ENCODE results near the gene PSG4.
"Not testable (repeated sequence)": the region's sequence is repeated elsewhere in the genome, so short reads cannot be mapped to it uniquely, and the experiment has no call there.

The PSG4 gene

DNA sequence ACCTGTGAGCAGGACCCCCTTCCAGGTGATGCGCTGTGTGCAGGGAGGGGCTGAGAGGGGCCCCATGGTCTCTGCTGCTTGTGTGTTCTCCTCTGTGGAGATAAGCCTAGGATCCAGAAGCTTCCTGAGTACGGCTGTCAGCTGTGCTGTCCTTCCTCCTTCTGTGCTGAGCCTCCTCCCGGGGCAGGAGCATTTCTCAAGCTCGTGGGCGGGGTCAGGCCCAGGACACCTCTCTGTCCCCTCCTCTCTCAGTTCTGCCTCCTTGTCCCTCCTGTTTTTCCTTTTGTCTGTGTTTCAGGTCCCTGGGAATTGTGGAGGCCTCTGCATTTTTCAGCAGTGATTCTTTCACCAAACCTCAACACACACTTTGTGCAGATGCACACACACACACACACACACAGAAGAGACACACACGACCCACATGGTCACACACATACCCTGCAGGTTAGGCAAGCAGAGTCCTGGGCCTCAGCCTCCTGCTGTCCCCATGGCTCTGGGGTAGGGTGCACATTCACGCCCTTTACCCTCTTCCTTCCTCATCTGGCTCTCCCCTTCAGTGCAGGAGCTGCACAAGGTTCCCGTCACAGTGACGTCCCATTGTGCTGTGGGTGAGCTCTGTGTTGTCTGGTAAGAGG, at the start of gene PSG4:
PSG4 (minus strand) TSS at position 168 of the 635 bp plus-strand sequence; CDS start at position 66, 102 bp downstream.
- not testable (repeated sequence) for DNase-seq

DNA sequence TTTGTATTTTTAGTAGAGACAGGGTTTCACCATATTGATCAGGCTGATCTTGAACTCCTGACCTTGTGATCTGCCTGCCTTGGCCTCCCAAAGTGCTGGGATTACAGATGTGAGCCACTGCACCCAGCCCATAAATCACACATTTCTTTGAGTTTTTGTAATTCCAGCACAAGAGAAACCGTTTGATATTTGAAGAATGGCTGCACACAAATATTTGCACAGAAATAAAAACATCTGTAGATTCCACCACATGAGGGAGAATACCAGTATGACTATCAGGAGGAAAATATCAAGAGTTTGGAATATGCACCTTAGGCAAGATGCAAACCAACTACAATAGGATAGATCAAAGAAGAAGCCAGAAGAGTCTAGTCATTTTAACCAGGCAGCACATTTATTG, 46.0 kb upstream of the PSG4 start:
- not testable (repeated sequence) for DNase-seq

DNA sequence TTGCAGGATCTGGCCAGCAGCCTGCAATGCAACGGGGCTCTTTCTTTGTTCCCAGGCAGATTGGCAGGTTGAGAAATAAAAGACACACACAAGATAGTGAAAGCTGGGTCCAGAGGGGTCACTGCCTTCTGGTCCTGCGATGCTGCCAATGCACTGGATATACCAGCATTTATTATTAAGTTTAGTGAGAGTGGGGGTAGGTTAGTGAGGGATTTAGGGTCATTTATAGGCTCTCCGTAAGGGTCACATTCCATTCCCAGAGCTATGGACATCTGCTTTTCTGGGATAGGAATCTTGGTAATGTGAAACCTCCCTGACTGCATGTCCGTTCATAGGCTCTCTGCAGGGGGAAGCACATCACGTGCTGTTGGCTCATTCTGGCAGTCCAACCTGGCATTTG, 44.9 kb upstream of the PSG4 start:
- not testable (repeated sequence) for DNase-seq

DNA sequence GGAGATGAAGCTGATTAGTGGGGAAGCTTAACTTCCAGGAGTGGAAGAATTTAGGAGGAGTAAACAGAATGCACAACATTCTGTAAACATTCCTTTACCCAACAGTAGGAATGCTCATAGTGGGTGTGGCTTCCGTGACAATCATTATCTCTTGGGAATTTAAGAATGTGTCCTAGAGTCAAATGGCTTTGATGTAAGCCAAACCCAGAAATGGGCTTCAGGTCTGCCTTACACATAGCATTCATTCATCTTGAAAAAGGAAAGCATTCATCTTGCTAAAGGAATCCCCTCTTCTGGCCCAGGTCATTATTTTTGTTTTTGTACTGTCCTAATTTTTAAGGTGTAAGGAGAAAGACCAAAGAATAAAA, 43.2 kb upstream of the PSG4 start:
- DNase-seq: not testable (repeated sequence)

DNA sequence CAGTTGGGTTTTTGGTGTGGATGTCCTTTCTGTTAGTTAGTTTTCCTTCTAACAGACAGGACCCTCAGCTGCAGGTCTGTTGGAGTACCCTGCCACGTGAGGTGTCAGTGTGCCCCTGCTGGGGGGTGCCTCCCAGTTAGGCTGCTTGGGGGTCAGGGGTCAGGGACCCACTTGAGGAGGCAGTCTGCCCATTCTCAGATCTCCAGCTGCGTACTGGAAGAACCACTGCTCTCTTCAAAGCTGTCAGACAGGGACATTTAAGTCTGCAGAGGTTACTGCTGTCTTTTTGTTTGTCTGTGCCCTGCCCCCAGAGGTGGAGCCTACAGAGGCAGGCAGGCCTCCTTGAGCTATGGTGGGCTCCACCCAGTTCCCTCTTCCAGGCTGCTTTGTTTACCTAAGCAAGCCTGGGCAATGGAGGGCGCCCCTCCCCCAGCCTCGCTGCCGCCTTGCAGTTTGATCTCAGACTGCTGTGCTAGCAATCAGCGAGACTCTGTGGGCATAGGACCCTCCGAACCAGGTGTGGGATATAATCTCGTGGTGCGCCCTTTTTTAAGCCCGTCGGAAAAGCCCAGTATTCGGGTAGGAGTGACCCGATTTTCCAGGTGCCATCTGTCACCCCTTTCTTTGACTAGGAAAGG, 41.9 kb upstream of the PSG4 start:
- DNase-seq: not testable (repeated sequence)

DNA sequence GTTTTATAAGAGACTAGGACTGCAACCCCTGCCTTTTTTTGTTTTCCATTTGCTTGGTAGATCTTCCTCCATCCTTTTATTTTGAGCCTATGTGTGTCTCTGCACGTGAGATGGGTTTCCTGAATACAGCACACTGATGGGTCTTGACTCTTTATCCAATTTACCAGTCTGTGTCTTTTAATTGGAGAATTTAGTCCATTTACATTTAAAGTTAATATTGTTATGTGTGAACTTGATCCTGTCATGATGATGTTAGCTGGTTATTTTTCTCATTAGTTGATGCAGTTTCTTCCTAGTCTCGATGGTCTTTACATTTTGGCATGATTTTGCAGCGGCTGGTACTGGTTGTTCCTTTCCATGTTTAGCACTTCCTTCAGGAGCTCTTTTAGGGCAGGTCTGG, 40.4 kb upstream of the PSG4 start:
- DNase-seq: not testable (repeated sequence)

DNA sequence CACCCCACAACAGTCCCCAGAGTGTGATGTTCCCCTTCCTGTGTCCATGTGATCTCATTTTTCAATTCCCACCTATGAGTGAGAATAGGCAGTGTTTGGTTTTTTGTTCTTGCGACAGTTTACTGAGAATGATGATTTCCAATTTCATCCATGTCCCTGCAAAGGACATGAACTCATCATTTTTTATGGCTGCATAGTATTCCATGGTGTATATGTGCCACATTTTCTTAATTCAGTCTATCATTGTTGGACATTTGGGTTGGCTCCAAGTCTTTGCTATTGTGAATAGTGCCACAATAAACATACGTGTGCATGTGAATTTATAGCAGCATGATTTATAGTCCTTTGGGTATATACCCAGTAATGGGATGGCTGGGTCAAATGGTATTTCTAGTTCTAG, 36.8 kb upstream of the PSG4 start:
- not testable (repeated sequence) for DNase-seq

DNA sequence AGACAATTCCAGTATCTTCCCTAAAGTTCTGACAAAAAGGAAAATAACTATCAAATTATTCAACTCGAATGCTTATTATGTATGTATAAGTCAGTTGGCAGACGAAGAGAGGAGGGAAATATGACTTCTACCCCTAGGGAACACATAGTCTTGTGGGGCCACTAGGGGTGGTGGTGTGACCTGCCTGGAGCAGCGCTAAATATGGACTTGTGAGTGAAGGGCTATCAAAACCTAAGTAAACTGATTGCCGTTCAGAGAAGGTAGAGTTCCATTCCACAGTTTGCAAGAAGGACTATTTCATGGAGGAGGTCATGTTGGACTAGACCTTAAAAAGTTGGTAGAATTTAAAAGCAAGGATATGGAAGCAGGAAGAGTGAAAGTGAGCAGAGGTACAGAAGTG, 32.8 kb upstream of the PSG4 start:
- DNase-seq: not testable (repeated sequence)

DNA sequence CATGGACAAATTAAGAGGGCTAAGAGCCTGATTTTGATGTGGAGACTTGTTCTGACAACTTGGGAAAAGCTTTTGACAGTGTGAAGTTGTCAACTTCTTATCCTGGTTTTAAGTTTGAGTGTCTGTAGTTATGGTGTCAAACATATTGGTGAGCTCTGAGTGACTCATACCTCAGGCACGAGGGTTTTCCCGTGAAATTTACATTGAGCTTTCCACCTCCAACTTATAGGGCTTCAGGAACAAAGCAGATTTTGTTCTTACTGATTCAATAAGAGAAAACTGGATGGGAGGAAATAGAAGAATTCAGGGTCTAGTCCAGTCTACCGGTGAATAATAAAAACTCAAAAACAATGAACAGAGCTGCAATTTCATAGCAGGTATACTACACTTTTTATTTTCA, 30.2 kb upstream of the PSG4 start:
- not testable (repeated sequence) for DNase-seq

DNA sequence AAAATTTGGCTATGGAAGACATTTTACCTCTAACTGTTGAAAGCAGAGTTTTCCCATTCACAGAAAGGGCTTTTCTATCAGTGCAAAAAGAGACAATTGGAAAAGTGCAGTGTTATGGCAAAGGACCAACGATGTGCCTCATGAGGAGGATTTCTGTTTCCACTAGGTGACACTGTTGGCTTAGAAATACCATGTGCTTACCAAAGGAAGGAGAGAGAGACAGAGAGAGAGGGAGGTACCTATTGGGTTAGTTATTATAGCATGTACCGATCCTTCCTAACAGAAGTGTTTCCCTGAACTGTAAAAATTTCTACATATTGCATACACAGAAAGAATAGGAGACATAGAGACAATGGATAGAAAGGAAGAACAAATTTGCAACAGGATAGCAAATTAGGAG, 23.9 kb upstream of the PSG4 start:
- DNase-seq: no peak

DNA sequence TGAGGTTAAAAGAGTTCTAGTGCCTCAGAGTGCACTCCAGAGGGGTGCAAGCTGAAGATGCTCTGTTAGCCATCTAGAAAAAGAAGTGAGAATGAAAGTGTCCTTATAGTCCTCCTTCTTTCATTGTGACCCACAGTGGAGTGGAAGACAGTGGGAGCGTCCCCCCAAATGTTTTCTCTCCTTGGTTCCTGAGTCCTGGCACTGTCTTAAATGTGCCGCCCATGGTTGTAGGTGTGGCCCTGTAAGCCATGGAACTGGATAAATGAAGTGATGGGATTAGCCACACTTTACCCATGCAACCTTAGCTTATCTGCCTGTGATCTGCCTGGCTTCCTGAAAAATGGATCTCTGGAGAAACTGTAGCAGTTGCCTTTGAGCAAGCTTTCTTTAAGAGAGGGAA, 23.3 kb upstream of the PSG4 start:
- not testable (repeated sequence) for DNase-seq

DNA sequence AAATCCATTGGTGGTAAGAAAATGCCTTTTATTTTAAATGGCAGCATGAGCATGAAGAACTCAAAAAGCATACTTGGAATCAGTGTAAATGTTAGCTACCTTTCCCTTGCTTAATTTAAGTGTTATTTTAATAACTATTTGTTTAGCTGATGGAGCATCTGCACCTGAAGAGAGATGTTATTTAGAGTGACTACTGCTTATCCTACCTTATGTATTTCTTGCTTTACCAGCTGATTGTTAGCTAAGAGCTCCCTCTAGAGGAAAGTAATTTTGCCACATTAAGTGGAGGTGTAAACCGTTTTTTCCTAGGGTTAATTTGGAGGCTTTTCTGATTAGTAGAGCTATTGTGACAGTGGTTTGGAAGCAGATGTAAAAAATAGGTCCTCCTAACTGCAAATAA, 21.5 kb upstream of the PSG4 start:
- DNase-seq: not testable (repeated sequence)

DNA sequence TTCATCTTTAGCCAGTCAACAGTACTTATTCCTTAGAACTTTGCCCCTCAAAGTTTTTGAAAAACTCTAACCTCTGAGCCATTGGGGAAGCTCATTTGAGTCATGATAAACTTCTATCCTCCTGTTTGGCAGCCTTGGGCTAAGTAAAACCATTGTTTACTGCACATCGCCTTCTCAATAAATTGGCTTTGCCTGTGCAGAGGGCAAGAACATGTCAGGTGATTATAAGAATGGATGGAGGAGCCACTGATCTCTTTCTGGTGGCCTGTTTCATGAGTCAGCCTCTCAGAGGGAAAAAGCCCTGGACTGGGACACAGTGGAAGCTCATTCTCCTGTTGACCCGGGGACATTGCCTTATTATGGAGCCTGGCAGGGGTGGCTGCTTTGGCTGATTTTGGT, 19.4 kb upstream of the PSG4 start:
- DNase-seq: no peak

DNA sequence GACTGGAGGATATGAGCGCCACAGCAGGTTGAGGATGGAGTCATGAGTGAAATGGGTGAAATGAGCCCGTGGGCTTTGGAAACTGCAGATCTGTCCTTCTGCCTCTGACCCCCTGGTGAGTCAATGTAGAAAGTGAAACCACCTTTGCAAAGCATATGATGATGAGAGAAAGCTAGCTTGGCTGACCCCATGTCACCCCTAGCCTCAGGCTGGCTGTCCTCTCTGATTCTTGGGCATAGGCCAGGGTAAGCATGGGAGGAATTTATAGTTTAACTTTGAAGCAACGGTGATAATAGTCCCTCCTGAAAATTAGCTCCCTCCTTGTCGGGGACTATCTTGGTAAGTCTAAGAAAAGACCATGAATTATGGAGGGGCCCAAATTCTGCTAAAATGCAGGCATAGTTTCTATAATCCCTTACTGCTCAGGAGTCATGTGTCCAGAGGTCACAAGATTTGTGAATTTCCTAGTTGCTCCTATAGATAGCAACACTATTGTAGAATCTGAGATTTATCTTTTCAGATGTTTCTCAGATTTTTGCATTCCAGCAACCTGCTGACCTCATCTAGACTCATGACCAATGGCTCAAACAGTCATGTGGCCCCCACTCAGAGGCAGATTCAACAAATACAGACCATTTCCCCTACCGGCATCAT, 18.9 kb upstream of the PSG4 start:
- DNase-seq: not testable (repeated sequence)

DNA sequence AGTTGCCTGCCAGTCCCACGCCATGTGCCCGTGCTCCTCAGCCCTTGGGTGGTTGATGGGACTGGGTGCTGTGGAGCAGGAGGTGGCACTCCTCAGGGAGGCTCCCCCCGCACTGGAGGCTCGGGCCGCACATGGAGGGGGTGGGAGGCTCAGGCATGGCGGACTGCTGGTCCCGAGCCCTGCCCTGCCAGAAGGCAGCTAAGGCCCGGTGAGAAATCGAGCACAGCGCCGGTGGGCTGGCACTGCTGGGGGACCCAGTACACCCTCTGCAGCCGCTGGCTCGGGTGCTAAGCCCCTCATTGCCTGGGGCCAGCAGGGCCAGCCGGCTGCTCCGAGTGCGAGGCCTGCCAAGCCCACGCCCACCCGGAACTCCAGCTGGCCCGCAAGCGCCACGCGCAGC, 16.5 kb upstream of the PSG4 start:
- DNase-seq: not testable (repeated sequence)

DNA sequence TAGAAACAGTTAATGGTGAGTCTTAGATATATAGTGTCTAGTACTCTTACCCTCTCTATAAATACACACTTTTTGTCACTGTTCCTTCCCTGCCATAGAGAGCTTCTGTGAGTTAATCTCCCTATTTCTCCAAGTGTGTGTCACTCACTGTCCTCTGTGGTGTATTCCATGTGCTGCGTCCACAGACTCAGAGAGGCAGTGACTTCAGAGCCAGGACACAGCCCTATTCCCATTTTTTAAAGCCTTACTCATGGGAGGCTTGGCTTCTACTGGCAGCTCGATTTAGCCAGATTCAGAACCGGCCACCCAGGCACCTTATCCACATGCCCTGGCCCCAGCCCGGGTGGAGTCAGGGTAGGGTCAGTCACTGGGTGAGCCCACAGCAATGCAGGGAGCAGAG, 13.7 kb upstream of the PSG4 start:
- not testable (repeated sequence) for DNase-seq

DNA sequence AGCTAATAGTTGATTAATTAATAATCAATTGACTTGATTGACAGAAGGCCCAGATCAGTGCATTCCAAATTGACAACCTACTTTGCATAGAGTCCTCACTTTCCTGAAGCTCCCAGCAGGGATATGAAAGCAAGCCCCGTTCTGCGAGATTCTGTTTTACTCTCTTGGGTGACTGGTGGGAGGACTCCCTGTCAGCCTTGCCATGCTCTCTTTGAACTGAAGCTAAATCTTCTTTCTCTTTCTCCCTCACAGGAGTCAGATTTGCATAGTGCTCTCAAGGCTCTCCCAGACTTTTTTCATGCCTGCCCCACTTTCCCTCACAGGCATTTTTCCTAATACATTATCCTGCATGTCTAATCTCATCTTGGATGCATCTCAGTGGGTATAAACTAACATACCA, 10.4 kb upstream of the PSG4 start:
- DNase-seq: not testable (repeated sequence)

DNA sequence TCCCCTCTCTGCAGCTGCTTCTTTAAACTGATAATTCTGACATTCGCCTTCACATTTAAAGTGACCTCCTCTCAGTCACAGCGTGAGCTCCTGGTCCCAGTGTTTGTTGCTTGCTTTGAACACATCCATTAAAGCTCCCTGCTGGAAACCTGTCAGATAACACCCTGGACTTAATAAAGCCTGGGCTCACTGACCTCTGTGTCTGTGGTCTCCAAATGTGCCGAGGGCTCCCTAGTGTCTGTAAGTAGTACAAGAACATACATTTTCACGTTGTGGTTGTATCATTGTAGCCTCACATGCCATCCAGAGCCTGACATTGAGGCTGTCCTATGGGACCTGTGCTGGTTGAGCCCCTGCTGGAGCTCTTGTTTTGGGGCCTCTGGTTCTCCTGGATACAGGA, 2.6 kb upstream of the PSG4 start:
- no peak for DNase-seq

DNA sequence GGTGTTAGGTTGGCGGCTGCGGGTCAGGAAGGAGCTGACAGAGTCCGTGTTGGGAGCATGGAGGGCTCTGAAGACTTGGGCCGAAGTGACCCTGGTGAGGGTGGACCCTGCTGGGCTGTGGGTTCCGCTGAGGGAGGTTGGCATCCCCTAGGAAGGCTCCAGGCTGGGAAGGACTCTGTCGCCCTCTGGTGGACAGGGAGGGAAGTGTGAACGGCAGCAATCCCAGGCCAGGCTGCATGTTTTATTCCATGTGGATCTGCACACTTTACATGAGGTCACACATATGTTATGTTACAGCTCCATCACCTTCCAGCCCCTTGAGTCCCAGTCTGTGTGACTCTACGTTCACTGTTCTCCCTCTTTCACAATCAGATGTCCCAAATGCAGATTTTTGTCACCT, 1.7 kb upstream of the PSG4 start:
- not testable (repeated sequence) for DNase-seq

DNA sequence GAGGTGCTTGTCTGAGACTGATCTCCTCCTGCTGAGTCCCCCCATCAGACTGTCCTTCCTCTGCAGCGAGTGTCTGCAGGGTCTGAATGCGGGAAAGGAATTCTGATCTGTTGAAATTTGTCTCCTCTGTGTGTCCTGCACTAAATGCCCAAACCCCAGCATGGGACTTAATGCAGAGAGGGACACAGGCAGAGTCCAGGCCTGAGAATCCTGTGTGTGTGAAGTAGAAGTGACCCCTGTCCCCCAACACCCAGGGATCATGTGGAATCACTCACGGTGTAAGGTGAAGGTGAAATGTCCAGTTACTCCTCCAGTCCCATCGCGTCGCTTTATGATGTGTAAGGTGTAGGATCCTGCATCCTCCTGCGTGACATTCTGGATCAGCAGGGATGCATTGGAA, 1.8 kb downstream of the PSG4 start:
- not testable (repeated sequence) for DNase-seq

DNA sequence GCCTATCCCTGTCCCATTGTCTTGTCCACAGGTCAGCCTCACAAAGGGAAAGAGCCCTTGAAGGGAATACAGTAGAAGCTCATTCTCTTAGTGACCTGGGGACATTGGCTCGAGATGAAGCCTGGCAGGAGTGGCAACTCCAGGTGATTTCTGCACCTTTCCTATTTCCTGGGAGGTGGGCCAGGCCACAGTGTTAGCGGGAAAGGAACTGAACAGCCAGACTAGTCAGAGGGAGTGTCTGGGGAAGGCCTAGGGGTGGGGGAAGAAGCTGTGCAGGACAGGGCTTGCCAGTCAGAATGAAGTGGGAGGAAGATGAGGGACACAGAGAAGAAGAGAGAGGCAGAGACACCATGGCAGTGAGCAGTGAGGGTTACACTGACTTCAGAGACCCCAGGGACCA, 3.5 kb downstream of the PSG4 start:
- DNase-seq: not testable (repeated sequence)

DNA sequence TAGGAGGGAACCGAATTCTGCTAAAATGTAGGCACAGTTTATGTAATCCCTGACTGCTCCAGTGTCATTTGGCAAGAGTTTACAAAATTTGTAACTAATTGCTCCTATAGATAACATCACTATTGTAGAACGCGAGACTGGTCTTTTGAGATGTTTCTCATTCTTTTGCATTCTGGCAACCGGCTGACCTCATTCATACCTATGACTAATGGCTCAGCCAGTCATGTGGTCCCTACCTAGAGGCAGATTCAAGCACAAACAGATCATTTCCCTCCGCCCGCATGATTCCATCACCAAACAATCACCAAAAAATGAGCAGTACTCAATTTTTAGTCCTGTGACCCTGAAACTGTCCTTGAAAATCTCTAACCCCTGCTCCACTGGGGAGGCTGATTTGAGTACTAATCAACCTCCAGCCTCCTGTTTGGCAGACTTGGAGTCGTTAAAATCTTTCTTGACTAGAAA, 4.1 kb downstream of the PSG4 start:
- not testable (repeated sequence) for DNase-seq

DNA sequence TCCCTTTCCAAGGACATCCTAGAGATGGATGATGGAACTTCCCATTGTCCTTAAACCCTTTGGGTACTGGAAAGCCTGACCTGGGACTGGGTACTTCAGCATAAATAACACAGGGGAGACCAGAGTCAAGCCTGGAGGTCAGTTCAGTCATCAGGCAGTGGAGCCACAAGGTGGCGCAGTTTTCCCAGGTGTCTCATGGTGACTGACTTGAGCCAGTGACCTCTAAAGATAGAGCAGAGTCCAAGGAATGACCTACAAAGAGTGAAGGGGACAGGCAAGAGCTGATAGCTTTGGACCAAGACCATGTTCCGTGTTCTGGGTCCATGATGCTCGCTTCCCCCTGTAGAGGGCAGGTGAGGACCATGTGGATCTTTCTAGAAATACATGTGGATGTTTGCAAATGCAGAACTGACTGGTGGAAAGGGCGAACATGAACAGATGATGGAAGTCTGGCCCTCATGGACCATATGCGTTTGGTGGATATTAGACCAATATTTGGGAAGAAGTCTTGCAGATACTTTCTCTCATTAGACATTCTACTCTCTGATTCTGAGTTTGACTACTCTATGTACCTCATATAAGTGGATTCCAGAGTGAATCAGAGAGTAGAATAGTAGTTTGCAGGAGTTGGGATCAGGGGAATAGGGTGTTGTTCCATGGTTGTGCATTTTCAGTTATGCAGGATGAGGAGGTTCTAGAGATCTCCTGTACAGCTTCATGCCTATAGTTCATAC, 6.6 kb downstream of the PSG4 start:
- not testable (repeated sequence) for DNase-seq

Data from NCI-H1105 treated with DMSO at 0.1 percent for 48 hours (cell line).